H1 (cell line): ENCODE data around the gene CTSC. TPM values are rescaled to one million over a fixed set of nuclear protein-coding genes. Genes with fewer than 3 reads are reported as not detected.

ENCODE experiments used
- CHD7 ChIP-seq: fragments of 300-600 bp; sonication (generic); IDR thresholded peaks from 2 replicates; pipeline ENCODE4 v1.7.1; 2012; ENCODE audit warnings: low read length, moderate library complexity, mild to moderate bottlenecking, inconsistent platforms; ENCODE audit not compliant: insufficient replicate concordance
- POLR2AphosphoS5 ChIP-seq: IDR thresholded peaks from 2 replicates; pipeline ENCODE4 v1.6.1; 2011; ENCODE audit warnings: low read depth, low read length
- polyA plus RNA-seq, 7 experiments: library from polyadenylated mRNA; depleted of rRNA in 3 of 7; stranded (reverse) in 5 of 7; unstranded in 2 of 7; fragments of >200 nt in 5 of 7; fragments of 200-250 nt in 2 of 7; gene quantifications; 1 replicate in 5 of 7; 2 replicates in 1 of 7; 4 replicates in 1 of 7; pipeline versions ENCODE4 v1.2.1 to v1.2.3, GENCODE V29; 2011 to 2013; ENCODE audit warnings: missing spikeins in 2 of 7, mixed read lengths in 2 of 7
- total RNA-seq: library from RNA; stranded (reverse); fragmentation: NEBNext Ultra II Directional; extraction: Animal tissue kit (Norgen Biotek cat#: 25700); gene quantifications from 2 replicates; pipeline ENCODE4 v1.2.1, GENCODE V29; 2021

CTSC gene
- total and polyA plus RNA-seq, 2 of the 8 experiments (the other 6 are each of a cell fraction or from before 2014, with no cell fraction given): 347 to 369 TPM

DNA sequence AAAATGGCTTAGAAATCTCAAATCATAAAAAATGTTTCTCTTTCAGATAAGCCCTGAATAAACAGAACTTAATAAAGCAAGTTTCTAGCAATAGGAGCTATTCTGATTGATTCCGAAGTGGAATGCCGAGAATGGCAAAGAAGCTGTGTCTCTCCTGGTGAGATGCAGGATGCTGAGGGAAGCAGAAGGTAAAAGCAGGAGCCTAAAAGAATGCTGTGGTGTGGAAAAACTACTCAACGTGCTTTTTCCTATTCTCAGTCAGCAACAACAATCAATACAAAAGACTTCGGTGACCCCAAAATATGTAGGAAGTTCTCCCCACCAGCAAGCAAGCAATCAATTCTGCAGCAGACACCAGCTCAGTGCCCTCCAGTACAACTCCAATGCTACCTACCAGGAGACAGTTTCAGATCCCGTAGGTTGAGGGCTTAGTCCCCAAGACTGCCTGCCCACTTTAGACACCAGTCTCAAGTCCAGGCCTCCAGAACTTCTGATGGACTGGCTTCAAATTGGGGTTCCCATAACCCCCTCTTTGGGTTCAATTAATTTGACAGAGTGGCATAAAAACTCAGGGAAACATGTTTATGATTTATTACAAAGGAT lies 6.6 kb downstream of the CTSC start (continued):
- TF ChIP-seq CHD7 (peak; percentile 36), POLR2AphosphoS5 (peak; percentile 81)
